ENCODE measurements around the gene FERMT2. TPM values are rescaled to one million over a fixed set of nuclear protein-coding genes. Genes with fewer than 3 reads are reported as not detected.

FERMT2 gene
- total RNA-seq, 1 donor from 2014 or later, result 188 TPM

- H3K27ac Mint-ChIP-seq (ENCODE audit: unreplicated experiment), result no peak overlapping the region
Measured at GRCh38 chr14:52937306-52937705, 13.5 kb downstream of the FERMT2 start.

GRCh38 chr14:52936437-52936836, 14.4 kb downstream of the FERMT2 start:
- DNase-seq (ENCODE audit: low spot score), result no peak
- Mint-ChIP-seq H3K36me3 (ENCODE audit: low read depth, unreplicated experiment) (peaks cover 3% of the 10 kb centered on the region), H3K9me3 (ENCODE audit: unreplicated experiment) (no peaks in the 10 kb centered on the region), H3K4me3 (ENCODE audit: unreplicated experiment) (no peak overlapping the region), H3K4me1 (ENCODE audit: unreplicated experiment) (peaks cover 24% of the 10 kb centered on the region), H3K27ac (ENCODE audit: unreplicated experiment) (no peak overlapping the region), H3K27me3 (ENCODE audit: unreplicated experiment) (no peaks in the 10 kb centered on the region)
- TF ChIP-seq, protein P1, sequence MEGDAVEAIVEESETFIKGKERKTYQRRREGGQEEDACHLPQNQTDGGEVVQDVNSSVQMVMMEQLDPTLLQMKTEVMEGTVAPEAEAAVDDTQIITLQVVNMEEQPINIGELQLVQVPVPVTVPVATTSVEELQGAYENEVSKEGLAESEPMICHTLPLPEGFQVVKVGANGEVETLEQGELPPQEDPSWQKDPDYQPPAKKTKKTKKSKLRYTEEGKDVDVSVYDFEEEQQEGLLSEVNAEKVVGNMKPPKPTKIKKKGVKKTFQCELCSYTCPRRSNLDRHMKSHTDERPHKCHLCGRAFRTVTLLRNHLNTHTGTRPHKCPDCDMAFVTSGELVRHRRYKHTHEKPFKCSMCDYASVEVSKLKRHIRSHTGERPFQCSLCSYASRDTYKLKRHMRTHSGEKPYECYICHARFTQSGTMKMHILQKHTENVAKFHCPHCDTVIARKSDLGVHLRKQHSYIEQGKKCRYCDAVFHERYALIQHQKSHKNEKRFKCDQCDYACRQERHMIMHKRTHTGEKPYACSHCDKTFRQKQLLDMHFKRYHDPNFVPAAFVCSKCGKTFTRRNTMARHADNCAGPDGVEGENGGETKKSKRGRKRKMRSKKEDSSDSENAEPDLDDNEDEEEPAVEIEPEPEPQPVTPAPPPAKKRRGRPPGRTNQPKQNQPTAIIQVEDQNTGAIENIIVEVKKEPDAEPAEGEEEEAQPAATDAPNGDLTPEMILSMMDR (IDR thresholded peaks at IDR 0.05; ENCODE audit: unreplicated experiment), result no peak

More at GRCh38 chr14:52937306-52937705, 13.5 kb downstream of the FERMT2 start:
- TF ChIP-seq, protein P1 (IDR thresholded peaks at IDR 0.05; ENCODE audit: unreplicated experiment), result no peak
- H3K27me3 Mint-ChIP-seq (ENCODE audit: unreplicated experiment), result no peaks in the 10 kb centered on the region
- H3K36me3 Mint-ChIP-seq (ENCODE audit: low read depth, unreplicated experiment), result peaks cover 3% of the 10 kb centered on the region
- H3K4me1 Mint-ChIP-seq (ENCODE audit: unreplicated experiment), result peaks cover 23% of the 10 kb centered on the region
- H3K4me3 Mint-ChIP-seq (ENCODE audit: unreplicated experiment), result no peak overlapping the region
- no peaks in the 10 kb centered on the region for H3K9me3 Mint-ChIP-seq (ENCODE audit: unreplicated experiment)
- no peak for DNase-seq (ENCODE audit: low spot score)

DNA sequence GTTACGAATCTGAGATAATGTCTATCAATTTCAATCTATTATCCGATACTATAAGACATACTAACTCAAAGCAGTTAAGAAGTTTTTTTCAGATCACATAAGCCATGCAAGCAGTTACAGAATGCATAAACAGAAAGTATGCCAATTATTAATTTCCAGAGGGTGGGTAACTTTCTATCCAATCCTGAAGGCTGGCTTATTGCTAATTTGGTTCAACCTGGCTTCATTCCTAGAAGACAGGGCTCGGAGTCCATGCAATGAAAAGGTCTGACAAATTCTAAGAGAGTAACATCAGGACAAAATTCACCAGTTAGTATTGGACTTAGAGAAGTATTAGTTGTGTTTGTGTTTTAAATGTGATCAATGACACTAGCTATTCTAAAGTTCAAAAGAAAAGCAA, 15.0 kb downstream of the FERMT2 start:
- H3K27me3 Mint-ChIP-seq (ENCODE audit: unreplicated experiment), result no peaks in the 10 kb centered on the region
- peaks cover 30% of the 10 kb centered on the region for H3K4me1 Mint-ChIP-seq (ENCODE audit: unreplicated experiment)
- H3K36me3 Mint-ChIP-seq (ENCODE audit: low read depth, unreplicated experiment), result peaks cover 3% of the 10 kb centered on the region

DNA sequence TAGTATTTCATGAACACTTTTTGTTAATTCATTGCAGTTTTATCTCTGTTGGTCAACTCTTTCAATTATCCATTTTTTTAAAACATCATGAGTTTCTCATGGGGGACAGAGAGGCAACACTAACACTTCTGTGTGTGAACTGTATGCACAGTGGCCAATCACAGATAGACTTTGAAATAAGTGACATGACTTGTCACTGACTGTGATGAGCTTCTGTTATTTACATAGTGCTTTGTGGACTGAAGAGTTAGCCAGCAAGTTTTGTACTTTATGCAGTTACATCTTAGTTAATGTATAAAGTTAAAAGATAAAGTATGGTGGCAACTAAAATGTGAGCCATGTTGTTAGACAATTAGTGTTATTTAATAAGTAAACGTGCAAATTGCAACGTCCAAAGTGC, 16.1 kb downstream of the FERMT2 start:
- Mint-ChIP-seq H3K36me3 (ENCODE audit: low read depth, unreplicated experiment) (peaks cover 3% of the 10 kb centered on the region), H3K27ac (ENCODE audit: unreplicated experiment) (no peak overlapping the region), H3K4me1 (ENCODE audit: unreplicated experiment) (peaks cover 36% of the 10 kb centered on the region), H3K27me3 (ENCODE audit: unreplicated experiment) (no peaks in the 10 kb centered on the region), H3K4me3 (ENCODE audit: unreplicated experiment) (no peak overlapping the region), H3K9me3 (ENCODE audit: unreplicated experiment) (no peaks in the 10 kb centered on the region)
- no peak for DNase-seq (ENCODE audit: low spot score)
- TF ChIP-seq, protein P1 (IDR thresholded peaks at IDR 0.05; ENCODE audit: unreplicated experiment), result no peak

More for the DNA sequence above, 15.0 kb downstream of the FERMT2 start:
- no peaks in the 10 kb centered on the region for H3K9me3 Mint-ChIP-seq (ENCODE audit: unreplicated experiment)
- no peak overlapping the region for H3K4me3 Mint-ChIP-seq (ENCODE audit: unreplicated experiment)
- TF ChIP-seq, protein P1 (IDR thresholded peaks at IDR 0.05; ENCODE audit: unreplicated experiment), result no peak
- DNase-seq (ENCODE audit: low spot score), result no peak
- H3K27ac Mint-ChIP-seq (ENCODE audit: unreplicated experiment), result no peak overlapping the region

GRCh38 chr14:52929192-52929807, 21.6 kb downstream of the FERMT2 start:
- H3K9me3 Mint-ChIP-seq (ENCODE audit: unreplicated experiment), result no peaks in the 10 kb centered on the region
- peak overlapping the region; percentile 21 for H3K27ac Mint-ChIP-seq (ENCODE audit: unreplicated experiment)
- H3K4me3 Mint-ChIP-seq (ENCODE audit: unreplicated experiment), result no peak overlapping the region
- H3K27me3 Mint-ChIP-seq (ENCODE audit: unreplicated experiment), result peaks cover 2% of the 10 kb centered on the region
- TF ChIP-seq, protein P1 (IDR thresholded peaks at IDR 0.05; ENCODE audit: unreplicated experiment), result no peak
- no peak for DNase-seq (ENCODE audit: low spot score)
- H3K36me3 Mint-ChIP-seq (ENCODE audit: low read depth, unreplicated experiment), result no peaks in the 10 kb centered on the region
- H3K4me1 Mint-ChIP-seq (ENCODE audit: unreplicated experiment), result peaks cover 48% of the 10 kb centered on the region

Data from endothelial cell (in vitro differentiated cells).